SK-N-SH (cell line): Measurements from ENCODE around the gene MED31. TPM values are rescaled to one million over a fixed set of nuclear protein-coding genes. Genes with fewer than 3 reads are reported as not detected.

Source experiments
- CTCF ChIA-PET: fragments of 300-600, 350-600 bp; formaldehyde crosslinking; extraction: SDS; loops from one replicate; lab custom pipeline; 2021; lab: Yijun Ruan, JAX
- POLR2A ChIA-PET: fragments of 350-600 bp; sonication (Branson Sonifier 250); formaldehyde crosslinking; extraction: SDS; loops from one replicate; lab custom pipeline; 2020; ENCODE audit warnings: antibody characterized with exemption, inconsistent platforms; lab: Yijun Ruan, JAX
- DNase-seq: peaks from one replicate; pipeline ENCODE4 v3.0.0; 2012
- H2AFZ ChIP-seq: fragments of 200-600 bp; sonication (generic); 2 replicates; pipeline ENCODE4 v1.8.1; 2016; ENCODE audit warnings: antibody characterized with exemption, mild to moderate bottlenecking, low read depth
- H3F3A ChIP-seq: fragments of 200-600 bp; sonication (generic); replicated peaks from 2 replicates; pipeline ENCODE3; 2016; ENCODE audit warnings: antibody characterized with exemption, mild to moderate bottlenecking; ENCODE audit not compliant: insufficient read depth
- H3K27ac ChIP-seq, 2 experiments: fragments of 200-500 bp in 1 of 2; fragments of 200-600 bp in 1 of 2; sonication (Bioruptor generic) in 1 of 2; sonication (generic), shearing (Covaris generic) in 1 of 2; 2 replicates each; pipeline versions ENCODE4 v1.5.1 to v1.6.1; 2014 to 2016; ENCODE audit warnings: low read depth in 2 of 2, inconsistent platforms in 1 of 2, low read length in 1 of 2, mild to moderate bottlenecking in 1 of 2, mixed read lengths in 1 of 2
- H3K27me3 ChIP-seq: fragments of 200-600 bp; sonication (generic), shearing (Covaris generic); 2 replicates; pipeline ENCODE4 v1.6.1; 2016; ENCODE audit warnings: mixed run types; ENCODE audit not compliant: insufficient read depth
- H3K36me3 ChIP-seq, 2 experiments: fragments of 200-500 bp in 1 of 2; fragments of 200-600 bp in 1 of 2; sonication (Bioruptor generic) in 1 of 2; sonication (generic) in 1 of 2; replicated peaks in 1 of 2; 2 replicates each; pipeline versions ENCODE3 to v1.5.1; 2014 to 2016; ENCODE audit warnings: low read length in 1 of 2, mild to moderate bottlenecking in 1 of 2; ENCODE audit not compliant: insufficient read depth in 2 of 2, control insufficient read depth in 1 of 2
- H3K4me1 ChIP-seq, 2 experiments: fragments of 200-500 bp in 1 of 2; fragments of 200-600 bp in 1 of 2; sonication (Bioruptor generic) in 1 of 2; sonication (generic), shearing (Covaris generic) in 1 of 2; 2 replicates each; pipeline versions ENCODE4 v1.5.1 to v1.6.1; 2014 to 2016; ENCODE audit warnings: low read depth in 1 of 2, low read length in 1 of 2, mixed run types in 1 of 2; ENCODE audit not compliant: insufficient read depth in 2 of 2, control insufficient read depth in 1 of 2
- H3K4me2 ChIP-seq: fragments of 200-600 bp; sonication (generic), shearing (Covaris generic); 2 replicates; pipeline ENCODE4 v1.6.1; 2017; ENCODE audit warnings: mixed run types
- H3K4me3 ChIP-seq, 2 experiments: fragments of 200-500 bp in 1 of 2; fragments of 200-600 bp in 1 of 2; sonication (Bioruptor generic) in 1 of 2; sonication (generic), shearing (Covaris generic) in 1 of 2; 2 replicates each; pipeline versions ENCODE4 v1.5.1 to v1.8.1; 2014 to 2016; ENCODE audit warnings: low read depth in 2 of 2, inconsistent platforms in 1 of 2, low read length in 1 of 2, mild to moderate bottlenecking in 1 of 2, mixed read lengths in 1 of 2, moderate library complexity in 1 of 2
- H3K79me2 ChIP-seq: fragments of 200-600 bp; sonication (generic); 2 replicates; pipeline ENCODE4 v1.8.1; 2017; ENCODE audit warnings: mild to moderate bottlenecking; ENCODE audit not compliant: insufficient read depth
- H3K9ac ChIP-seq: fragments of 200-600 bp; sonication (generic); 2 replicates; pipeline ENCODE4 v1.6.1; 2017; ENCODE audit warnings: mixed run types
- H3K9me2 ChIP-seq: fragments of 200-600 bp; sonication (generic); 2 replicates; pipeline ENCODE4 v1.6.1; 2017; ENCODE audit warnings: mixed run types
- H3K9me3 ChIP-seq: fragments of 200-600 bp; sonication (generic); 2 replicates; pipeline ENCODE4 v1.6.1; 2017; ENCODE audit warnings: mixed run types, mild to moderate bottlenecking, moderate library complexity
- H4K20me1 ChIP-seq: fragments of 200-600 bp; sonication (generic); 2 replicates; pipeline ENCODE4 v1.6.1; 2017; ENCODE audit warnings: mild to moderate bottlenecking, mixed run types; ENCODE audit not compliant: insufficient read depth
- CHD2 ChIP-seq: fragments of 150-350 bp; IDR thresholded peaks from 2 replicates; pipeline ENCODE4 v1.6.1; 2018; ENCODE audit warnings: low read length; ENCODE audit not compliant: partially characterized antibody
- ELF1 ChIP-seq: IDR thresholded peaks from 2 replicates; pipeline ENCODE4 v1.4.0; 2012
- FOXJ3 ChIP-seq: sonication (generic); formaldehyde crosslinking; IDR thresholded peaks from 2 replicates; pipeline ENCODE4 v1.5.1; 2020; ENCODE audit warnings: mild to moderate bottlenecking, missing genetic modification reagents
- FOXM1 ChIP-seq: IDR thresholded peaks from 2 replicates; pipeline ENCODE4 v1.4.0; 2012; ENCODE audit warnings: low read depth, mild to moderate bottlenecking
- IRF3 ChIP-seq: fragments of 150-350 bp; IDR thresholded peaks from 2 replicates; pipeline ENCODE4 v1.6.1; 2016; ENCODE audit warnings: mild to moderate bottlenecking, low read depth, low read length
- MAX ChIP-seq: IDR thresholded peaks from 2 replicates; pipeline ENCODE4 v1.4.0; 2012; ENCODE audit warnings: low read depth
- MEF2A ChIP-seq: IDR thresholded peaks from 2 replicates; pipeline ENCODE4 v1.4.0; 2012; ENCODE audit warnings: low read depth, borderline replicate concordance
- MXI1 ChIP-seq: IDR thresholded peaks from 2 replicates; pipeline ENCODE4 v1.6.1; 2012; ENCODE audit warnings: mild to moderate bottlenecking, low read depth, low read length, improper control_type of control experiment
- NRF1 ChIP-seq: IDR thresholded peaks from 2 replicates; pipeline ENCODE4 v1.6.1; 2012; ENCODE audit warnings: low read depth, mild to moderate bottlenecking, low read length
- PBX3 ChIP-seq: IDR thresholded peaks from 2 replicates; pipeline ENCODE4; 2012
- RXRA ChIP-seq: IDR thresholded peaks from 2 replicates; pipeline ENCODE4 v1.4.0; 2012; ENCODE audit warnings: low read depth, mild to moderate bottlenecking, borderline replicate concordance
- TAF1 ChIP-seq: IDR thresholded peaks from 2 replicates; pipeline ENCODE4 v1.6.1; 2012; ENCODE audit warnings: low read depth, mild to moderate bottlenecking, low read length, moderate library complexity, borderline replicate concordance
- YY1 ChIP-seq: IDR thresholded peaks from 2 replicates; pipeline ENCODE4 v1.4.0; 2012; ENCODE audit warnings: low read depth, mild to moderate bottlenecking
- WGBS: methylation state at CpG from one replicate; pipeline ENCODE4 v1.1.6; 2017; ENCODE audit warnings: low lambda C conversion rate; 5-methylcytosine and 5-hydroxymethylcytosine counted together
- polyA plus RNA-seq, 3 experiments: library from polyadenylated mRNA; depleted of rRNA; stranded (reverse); fragments of >200 nt; gene quantifications; 2 replicates each; pipeline ENCODE4 v1.2.3, GENCODE V29; 2012

Gene MED31
- polyA plus RNA-seq, 1 of the 3 experiments (the other 2 are of a cell fraction), result 15.1 TPM

- Histone ChIP-seq H3F3A (no peaks in the 10 kb centered on the region), H2AFZ (no peak overlapping the region), H3K9ac (no peak overlapping the region), H3K4me2 (no peak overlapping the region), H3K4me1 (no peaks in the 10 kb centered on the region), H3K4me3 (no peak overlapping the region), H3K79me2 (no peaks in the 10 kb centered on the region), H3K27ac (no peak overlapping the region), H3K9me3 (no peaks in the 10 kb centered on the region), H3K36me3 (peaks cover 77 to 92% of the 10 kb centered on the region in 2 experiments), H3K9me2 (no peaks in the 10 kb centered on the region), H3K27me3 (no peaks in the 10 kb centered on the region), H4K20me1 (no peaks in the 10 kb centered on the region)
- no peak for TF ChIP-seq FOXM1
- TF ChIP-seq ELF1, result no peak
- no peak for TF ChIP-seq MAX
- no peak for TF ChIP-seq YY1
- no peak for TF ChIP-seq TAF1
- TF ChIP-seq MEF2A, result no peak
- no peak for TF ChIP-seq NRF1
- no peak for TF ChIP-seq IRF3
- TF ChIP-seq RXRA, result no peak
- no peak for TF ChIP-seq MXI1
- POLR2A ChIA-PET, result no interaction called here
- CTCF ChIA-PET, result no interaction called here
- 79% methylated on average over 1 of the region's 1 CpG for WGBS
- no peak for DNase-seq
Observed at GRCh38 chr17:6597727-6598126, 53.7 kb downstream of the MED31 start.

- Histone ChIP-seq H3K9me2 (no peaks in the 10 kb centered on the region), H3K4me1 (no peaks in the 10 kb centered on the region; a peak in 1 of 4 replicates), H3K4me2 (no peak overlapping the region), H3K27me3 (no peaks in the 10 kb centered on the region), H3F3A (no peaks in the 10 kb centered on the region), H4K20me1 (no peaks in the 10 kb centered on the region), H3K9me3 (no peaks in the 10 kb centered on the region), H3K36me3 (peaks cover 78 to 92% of the 10 kb centered on the region in 2 experiments), H3K27ac (no peak overlapping the region), H3K79me2 (no peaks in the 10 kb centered on the region), H2AFZ (no peak overlapping the region), H3K4me3 (no peak overlapping the region), H3K9ac (no peak overlapping the region)
- ChIA-PET POLR2A (no interaction called here), CTCF (interaction anchor here (0.9 to 1.7 kb wide), 3 partner anchors 9 to 408 kb away, joined by 3 to 4 read pairs (median 3); no protein-coding TSS in a partner anchor)
- 97% methylated on average over 4 of the region's 4 CpGs for WGBS
- DNase-seq, result no peak
- TF ChIP-seq FOXJ3 (CRISPR knock-in tag), result no peak
- TF ChIP-seq CHD2, result no peak
- TF ChIP-seq TAF1, result no peak
- no peak for TF ChIP-seq PBX3
Observed at GRCh38 chr17:6596941-6597340, 54.5 kb downstream of the MED31 start.
